Measurements from ENCODE around the gene PPL.

PPL gene

DNA sequence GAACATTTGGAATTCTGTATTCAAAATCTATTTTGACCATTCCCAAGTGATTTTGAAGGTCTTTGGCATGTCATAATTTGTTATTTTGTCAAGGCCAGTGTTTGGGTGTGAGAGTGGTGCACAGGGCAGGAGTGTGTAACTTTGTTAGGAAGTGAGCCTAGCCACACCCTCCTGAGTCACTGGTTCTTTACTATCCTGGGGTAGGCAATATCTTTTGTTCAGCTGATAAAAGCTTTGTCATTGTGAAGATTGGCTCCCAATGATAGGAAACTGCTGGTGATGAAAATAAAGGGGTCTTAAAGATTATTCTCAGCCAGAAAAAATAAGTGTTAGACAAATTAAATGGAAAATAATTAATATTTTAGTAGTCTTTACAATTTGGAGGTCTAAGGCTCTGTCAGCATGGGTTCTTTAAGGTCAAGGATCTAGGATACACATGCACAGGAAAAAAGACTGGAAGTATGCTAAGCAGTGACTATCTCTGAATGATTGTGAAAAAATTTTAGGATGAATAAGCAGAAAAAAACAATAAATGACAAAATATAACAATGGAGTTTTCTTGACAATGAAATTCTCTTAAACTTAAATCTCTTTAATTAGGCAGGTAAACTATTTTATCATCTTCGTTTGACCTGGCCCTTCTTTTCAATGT is 84.6 kb downstream of the PPL start:
- DNase-seq (ENCODE audit: low read depth) = peak; percentile 36
- TF ChIP-seq, protein P1, sequence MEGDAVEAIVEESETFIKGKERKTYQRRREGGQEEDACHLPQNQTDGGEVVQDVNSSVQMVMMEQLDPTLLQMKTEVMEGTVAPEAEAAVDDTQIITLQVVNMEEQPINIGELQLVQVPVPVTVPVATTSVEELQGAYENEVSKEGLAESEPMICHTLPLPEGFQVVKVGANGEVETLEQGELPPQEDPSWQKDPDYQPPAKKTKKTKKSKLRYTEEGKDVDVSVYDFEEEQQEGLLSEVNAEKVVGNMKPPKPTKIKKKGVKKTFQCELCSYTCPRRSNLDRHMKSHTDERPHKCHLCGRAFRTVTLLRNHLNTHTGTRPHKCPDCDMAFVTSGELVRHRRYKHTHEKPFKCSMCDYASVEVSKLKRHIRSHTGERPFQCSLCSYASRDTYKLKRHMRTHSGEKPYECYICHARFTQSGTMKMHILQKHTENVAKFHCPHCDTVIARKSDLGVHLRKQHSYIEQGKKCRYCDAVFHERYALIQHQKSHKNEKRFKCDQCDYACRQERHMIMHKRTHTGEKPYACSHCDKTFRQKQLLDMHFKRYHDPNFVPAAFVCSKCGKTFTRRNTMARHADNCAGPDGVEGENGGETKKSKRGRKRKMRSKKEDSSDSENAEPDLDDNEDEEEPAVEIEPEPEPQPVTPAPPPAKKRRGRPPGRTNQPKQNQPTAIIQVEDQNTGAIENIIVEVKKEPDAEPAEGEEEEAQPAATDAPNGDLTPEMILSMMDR (IDR thresholded peaks at IDR 0.05; ENCODE audit: low read length, missing control alignments) = no peak
- no peak overlapping the region for H3K4me3 ChIP-seq (replicated peaks; ENCODE audit: low read depth, low read length)

DNA sequence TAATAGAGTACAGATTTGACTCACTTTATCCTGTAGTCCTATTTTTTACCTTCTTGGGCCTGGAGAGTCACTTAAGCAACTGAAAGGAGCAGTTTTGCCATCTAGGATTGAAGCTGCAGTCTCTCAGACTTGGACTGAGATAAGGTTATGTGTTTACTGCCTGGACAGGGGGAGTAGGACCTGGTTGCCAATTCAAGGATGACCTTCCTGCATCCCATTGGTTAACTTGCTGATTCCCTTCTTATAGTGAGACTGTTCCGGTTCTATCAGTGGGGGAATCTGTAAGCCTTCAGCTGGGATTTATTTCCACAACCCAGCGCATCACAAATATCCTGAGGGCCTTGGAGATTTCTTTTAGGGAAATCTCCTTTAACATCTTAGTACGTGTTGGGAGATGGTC is 86.7 kb downstream of the PPL start:
- H3K4me3 ChIP-seq (replicated peaks; ENCODE audit: low read depth, low read length) = peak overlapping the region; percentile 84
- no peak for DNase-seq (ENCODE audit: low read depth)
- TF ChIP-seq, protein P1 (IDR thresholded peaks at IDR 0.05; ENCODE audit: low read length, missing control alignments) = no peak

- H3K4me3 ChIP-seq (replicated peaks; ENCODE audit: low read depth, low read length) = peak overlapping the region; percentile 84
- DNase-seq (ENCODE audit: low read depth) = peak; percentile 70
Observed at GRCh38 chr16:4847774-4848587, 89.0 kb downstream of the PPL start.

GRCh38 chr16:4846901-4847773 is 89.8 kb downstream of the PPL start, which contains the start of the genes GLYR1 and UBN1:
TSS of gene GLYR1 (minus strand) at chr16:4847288. CDS start at chr16:4847265, 23 bp downstream.
TSS of gene UBN1 (plus strand) at chr16:4847481. CDS start at chr16:4852918, 5,437 bp downstream.
- peak within 1 kb of the TSS; percentile 84 for H3K4me3 ChIP-seq (replicated peaks; ENCODE audit: low read depth, low read length)
- TF ChIP-seq, protein P1 (IDR thresholded peaks at IDR 0.05; ENCODE audit: low read length, missing control alignments) = no peak
- DNase-seq (ENCODE audit: low read depth) = peak; percentile 97

More at GRCh38 chr16:4847774-4848587, 89.0 kb downstream of the PPL start:
- TF ChIP-seq, protein P1 (IDR thresholded peaks at IDR 0.05; ENCODE audit: low read length, missing control alignments) = no peak

DNA sequence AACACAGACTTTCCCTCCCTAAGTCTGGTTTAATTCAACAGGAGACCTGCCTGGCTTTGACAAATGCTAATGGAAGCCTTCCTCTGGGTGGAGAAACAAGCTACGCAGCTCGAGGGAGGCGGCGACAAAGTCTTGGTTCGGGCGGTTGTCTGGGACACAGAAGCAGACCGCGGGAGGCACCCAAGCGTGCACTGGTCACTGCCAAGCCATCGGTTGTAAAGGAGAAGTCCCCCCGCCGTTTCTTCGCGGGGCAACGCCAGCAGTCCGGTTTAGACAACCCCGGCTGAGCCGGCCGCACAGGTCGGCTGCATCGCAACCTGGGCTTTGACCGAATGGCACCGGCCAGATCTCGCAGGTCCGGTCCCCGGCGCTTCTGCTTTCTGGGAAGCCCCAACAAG is 90.4 kb downstream of the PPL start:
- DNase-seq (ENCODE audit: low read depth) = peak; percentile 56
- H3K4me3 ChIP-seq (replicated peaks; ENCODE audit: low read depth, low read length) = peak overlapping the region; percentile 84
- TF ChIP-seq, protein P1 (IDR thresholded peaks at IDR 0.05; ENCODE audit: low read length, missing control alignments) = no peak

GRCh38 chr16:4840984-4841383 is 96.0 kb downstream of the PPL start:
- no peak overlapping the region for H3K4me3 ChIP-seq (replicated peaks; ENCODE audit: low read depth, low read length)
- TF ChIP-seq, protein P1 (IDR thresholded peaks at IDR 0.05; ENCODE audit: low read length, missing control alignments) = no peak
- DNase-seq (ENCODE audit: low read depth) = no peak

Measured in fibroblast of pulmonary artery (primary cell).